CD4-positive, alpha-beta T cell (primary cell): ENCODE data around the gene NAA10. TPM values are rescaled to one million over a fixed set of nuclear protein-coding genes. Genes with fewer than 3 reads are reported as not detected.

Experiments
- ATAC-seq: fragments of 200-7000 bp; cut with Tn5 transposase; one replicate; pipeline ENCODE4 v1.10.0; 2022; ENCODE audit warnings: mild to moderate bottlenecking; ENCODE audit not compliant: poor library complexity
- CTCF ChIA-PET: fragments of 350-600 bp; sonication (Branson Sonifier 250); formaldehyde crosslinking; loops from one replicate; lab custom pipeline; 2021; ENCODE audit warnings: antibody characterized with exemption, inconsistent platforms; lab: Charles Lee
- POLR2A ChIA-PET: fragments of 350-600 bp; sonication (Branson Sonifier 250); formaldehyde crosslinking; loops from one replicate; lab custom pipeline; 2021; ENCODE audit warnings: antibody characterized with exemption, inconsistent platforms; lab: Charles Lee
- DNase-seq, 14 experiments: peaks; one replicate each; pipeline ENCODE4 v3.0.0-alpha.2; 2013 to 2020; ENCODE audit warnings: mixed read lengths in 2 of 14
- H3K27ac ChIP-seq, 2 donors: one replicate each; pipeline versions ENCODE4 v1.5.1 to v1.7.0; 2013; ENCODE audit warnings: low read length in 2 of 2, low read depth in 1 of 2, mild to moderate bottlenecking in 1 of 2
- H3K27me3 ChIP-seq, 2 experiments: 1 replicate in 1 of 2; 2 replicates in 1 of 2; pipeline versions ENCODE4 v1.6.1 to v1.7.0; 2013; ENCODE audit warnings: low read length in 2 of 2, control low read depth in 1 of 2, mild to moderate bottlenecking in 1 of 2, moderate library complexity in 1 of 2; ENCODE audit not compliant: insufficient read depth in 2 of 2, control insufficient read depth in 1 of 2
- H3K36me3 ChIP-seq: one replicate; pipeline ENCODE4 v1.6.1; 2013; ENCODE audit warnings: low read length, control low read depth; ENCODE audit not compliant: insufficient read depth
- H3K4me1 ChIP-seq: one replicate; pipeline ENCODE4 v1.6.1; 2013; ENCODE audit warnings: low read length, control low read depth; ENCODE audit not compliant: insufficient read depth
- H3K4me3 ChIP-seq: one replicate; pipeline ENCODE4 v1.5.1; 2013; ENCODE audit warnings: mild to moderate bottlenecking, low read length, moderate library complexity
- H3K9me3 ChIP-seq, 2 experiments: 1 replicate in 1 of 2; 2 replicates in 1 of 2; pipeline versions ENCODE4 v1.6.1 to v1.7.0; 2013; ENCODE audit warnings: low read length in 2 of 2, mild to moderate bottlenecking in 2 of 2, control low read depth in 1 of 2, moderate library complexity in 1 of 2; ENCODE audit not compliant: control insufficient read depth in 1 of 2, insufficient read depth in 1 of 2
- H3K27ac Mint-ChIP-seq: one replicate; pipeline ENCODE4 v1.8.0; 2020; ENCODE audit warnings: mixed read lengths
- H3K27me3 Mint-ChIP-seq: one replicate; pipeline ENCODE4 v1.8.0; 2021; ENCODE audit warnings: mixed read lengths
- H3K36me3 Mint-ChIP-seq: one replicate; pipeline ENCODE4 v1.8.0; 2021; ENCODE audit warnings: low read depth, mixed read lengths
- H3K4me1 Mint-ChIP-seq: one replicate; pipeline ENCODE4 v1.8.0; 2021; ENCODE audit warnings: low read depth, mixed read lengths
- H3K4me3 Mint-ChIP-seq: one replicate; pipeline ENCODE4 v1.8.0; 2020; ENCODE audit warnings: mild to moderate bottlenecking, mixed read lengths
- H3K9me3 Mint-ChIP-seq: one replicate; pipeline ENCODE4 v1.8.0; 2020; ENCODE audit warnings: mixed read lengths
- CTCF ChIP-seq: fragments of 200-600 bp; IDR thresholded peaks from one replicate; pipeline ENCODE4 v1.8.0; 2022; ENCODE audit warnings: antibody characterized with exemption, mild to moderate bottlenecking
- intact Hi-C, 2 experiments: fragments of 100-400 bp; cut with DNase I in 1 of 2; cut with micrococcal nuclease in 1 of 2; formaldehyde crosslinking; loops; one replicate each; pipeline versions ENCODE4 v1.15.1 to v1.9.0; 2023 to 2025; cut with DNase I, micrococcal nuclease
- polyA plus RNA-seq, 2 donors: library from polyadenylated mRNA; unstranded; fragments of 120-200 nt; gene quantifications; one replicate each; pipeline ENCODE4 v1.2.1, GENCODE V29; 2013
- total RNA-seq, 174 experiments: library from RNA in 2 of 174; stranded (reverse) in 2 of 174; gene quantifications; one replicate each; pipeline ENCODE4 v1.2.3 and lab custom pipeline; 2021 to 2026

Gene NAA10
- 10 to 100 TPM; 41.5 to 42.0 TPM for total RNA-seq
- 72.0 TPM for polyA plus RNA-seq (2013, experiment 1 of 2)
- polyA plus RNA-seq (2013, experiment 2 of 2): 70.6 TPM
- 9.8 to 48.6 (median 24.4) reads per million in 172 experiments for total RNA-seq (lab: John Stamatoyannopoulos, UW)

GRCh38 chrX:153934762-153935325, at the start of gene NAA10:
Gene NAA10 (minus strand): TSS chrX:153935037. CDS start chrX:153934904, 133 bp downstream.
- ChIA-PET CTCF (interaction anchor here (0.9 kb wide), 1 partner anchor 12 kb away, joined by 3 read pairs; no protein-coding TSS in a partner anchor), POLR2A (interaction anchor here (1.4 to 6.3 kb wide), 5 partner anchors 10 to 36 kb away, joined by 3 to 56 read pairs (median 7); partner anchors contain the start of genes ARHGAP4, HCFC1 and RENBP)
- H3K4me3 ChIP-seq: peak within 1 kb of the TSS; percentile 61
- H3K4me1 ChIP-seq: peaks cover 20% of the 10 kb centered on the region
- Mint-ChIP-seq H3K36me3 (peaks cover 18% of the 10 kb centered on the region), H3K4me3 (peak within 1 kb of the TSS; percentile 90), H3K27ac (peak within 1 kb of the TSS; percentile 78), H3K27me3 (no peaks in the 10 kb centered on the region), H3K9me3 (no peaks in the 10 kb centered on the region), H3K4me1 (peaks cover 27% of the 10 kb centered on the region)
- peak; percentile 60 for ATAC-seq
- no peaks in the 10 kb centered on the region for H3K27me3 ChIP-seq
- intact Hi-C loops: no loop called here
- peak in 11 of 14 experiments; percentile 21 to 80 (median 55) for DNase-seq
- TF ChIP-seq CTCF: no peak
- H3K36me3 ChIP-seq: peaks cover 14% of the 10 kb centered on the region
- no peaks in the 10 kb centered on the region for H3K9me3 ChIP-seq
- peak within 1 kb of the TSS in 1 of 2 donors; percentile 7 for H3K27ac ChIP-seq

GRCh38 chrX:153983321-153983801, 48.5 kb upstream of the NAA10 start:
- Histone ChIP-seq H3K36me3 (no peaks in the 10 kb centered on the region), H3K27ac (peak overlapping the region; percentile 35 to 79), H3K4me1 (peaks cover 69% of the 10 kb centered on the region), H3K27me3 (no peaks in the 10 kb centered on the region), H3K9me3 (no peaks in the 10 kb centered on the region), H3K4me3 (no peak overlapping the region)
- intact Hi-C loops: no loop called here
- peaks cover 52% of the 10 kb centered on the region for H3K4me1 Mint-ChIP-seq
- no peaks in the 10 kb centered on the region for H3K36me3 Mint-ChIP-seq
- no peak for ATAC-seq
- POLR2A ChIA-PET: interaction anchor here (0.8 to 4.1 kb wide), 2 partner anchors 11 to 58 kb away, joined by 3 to 26 read pairs; partner anchors contain the start of genes ARHGAP4, HCFC1 and TMEM187
- peak in 3 of 14 experiments; percentile 24 to 70 (median 62) for DNase-seq
- peak overlapping the region; percentile 99 for H3K27ac Mint-ChIP-seq
- CTCF ChIA-PET: interaction anchor here (1.0 kb wide), 1 partner anchor 10 kb away, joined by 3 read pairs; no protein-coding TSS in a partner anchor
- peak overlapping the region; percentile 73 for H3K4me3 Mint-ChIP-seq
- no peaks in the 10 kb centered on the region for H3K9me3 Mint-ChIP-seq
- no peak for TF ChIP-seq CTCF
- H3K27me3 Mint-ChIP-seq: no peaks in the 10 kb centered on the region

- no peaks in the 10 kb centered on the region for H3K27me3 Mint-ChIP-seq
- H3K4me3 Mint-ChIP-seq: peak overlapping the region; percentile 73
- H3K36me3 Mint-ChIP-seq: no peaks in the 10 kb centered on the region
- intact Hi-C loops: loop anchor here in 1 of 2 experiments (1.0 kb wide), 1 partner anchor 9 kb away; no protein-coding TSS in a partner anchor
- CTCF ChIA-PET: interaction anchor here (0.7 to 2.6 kb wide), 4 partner anchors 8 to 24 kb away, joined by 3 to 7 read pairs (median 3); no protein-coding TSS in a partner anchor
- DNase-seq (peak; percentile 35 to 86 (median 59)), ATAC-seq (peak; percentile 45)
- H3K4me1 ChIP-seq: peaks cover 64% of the 10 kb centered on the region
- no peaks in the 10 kb centered on the region for H3K9me3 Mint-ChIP-seq
- no peaks in the 10 kb centered on the region for H3K9me3 ChIP-seq
- no peaks in the 10 kb centered on the region for H3K36me3 ChIP-seq
- peak overlapping the region; percentile 99 for H3K27ac Mint-ChIP-seq
- peak overlapping the region; percentile 64 to 66 for H3K27ac ChIP-seq
- H3K4me3 ChIP-seq: peak overlapping the region; percentile 21
- TF ChIP-seq CTCF: no peak
- no peaks in the 10 kb centered on the region for H3K27me3 ChIP-seq
- POLR2A ChIA-PET: interaction anchor here (0.5 to 2.6 kb wide), 10 partner anchors 8 to 447 kb away, joined by 3 to 54 read pairs (median 4); partner anchors contain the start of genes ATP6AP1, BCAP31, HCFC1 and IRAK1
- H3K4me1 Mint-ChIP-seq: peaks cover 52% of the 10 kb centered on the region
These were observed 47.1 kb upstream of the NAA10 start for GRCh38 chrX:153981771-153982533.
